HEK293T (cell line): Measurements from ENCODE around the gene CDCP1.

Experiments used
- CTCF ChIA-PET: fragments of 350-600 bp; formaldehyde crosslinking; extraction: SDS; loops from one replicate; lab custom pipeline; 2021; ENCODE audit warnings: antibody characterized with exemption, inconsistent platforms; lab: Yijun Ruan, JAX
- POLR2A ChIA-PET: fragments of 350-600 bp; formaldehyde crosslinking; extraction: SDS; loops from one replicate; lab custom pipeline; 2020; ENCODE audit warnings: antibody characterized with exemption, inconsistent platforms; lab: Yijun Ruan, JAX
- DNase-seq: peaks from one replicate; pipeline ENCODE4 v3.0.0; 2012; ENCODE audit warnings: mixed read lengths; ENCODE audit errors: extremely low spot score
- ARNT ChIP-seq: fragments of 450-650 bp; IDR thresholded peaks from 2 replicates; pipeline ENCODE4 v1.6.1; 2017; ENCODE audit warnings: mild to moderate bottlenecking
- BHLHE40 ChIP-seq: fragments of 450-650 bp; IDR thresholded peaks from 2 replicates; pipeline ENCODE4 v1.6.1; 2016; ENCODE audit warnings: mild to moderate bottlenecking, moderate library complexity, borderline replicate concordance
- CTBP1 ChIP-seq: fragments of 450-650 bp; IDR thresholded peaks from 2 replicates; pipeline ENCODE4 v1.6.1; 2016; ENCODE audit warnings: borderline replicate concordance
- ELF4 ChIP-seq: fragments of 450-650 bp; IDR thresholded peaks from 2 replicates; pipeline ENCODE4 v1.6.1; 2017; ENCODE audit warnings: antibody characterized with exemption
- FOXA1 ChIP-seq: fragments of 450-650 bp; IDR thresholded peaks from 2 replicates; pipeline ENCODE4 v1.6.1; 2016; ENCODE audit warnings: mild to moderate bottlenecking
- FOXK2 ChIP-seq: fragments of 450-650 bp; IDR thresholded peaks from 2 replicates; pipeline ENCODE4 v1.6.1; 2016; ENCODE audit warnings: mild to moderate bottlenecking
- FOXM1 ChIP-seq: fragments of 450-650 bp; IDR thresholded peaks from 2 replicates; pipeline ENCODE4 v1.6.1; 2017; ENCODE audit warnings: mild to moderate bottlenecking, borderline replicate concordance
- HDGF ChIP-seq: fragments of 450-650 bp; IDR thresholded peaks from 2 replicates; pipeline ENCODE4 v1.6.1; 2017; ENCODE audit warnings: antibody characterized with exemption, borderline replicate concordance
- L3MBTL2 ChIP-seq: fragments of 450-650 bp; conservative IDR thresholded peaks from 2 replicates; pipeline ENCODE4 v1.6.1; 2016; ENCODE audit warnings: mild to moderate bottlenecking
- LEF1 ChIP-seq: fragments of 450-650 bp; IDR thresholded peaks from 2 replicates; pipeline ENCODE4 v1.6.1; 2017; ENCODE audit warnings: mild to moderate bottlenecking, borderline replicate concordance
- NFRKB ChIP-seq: fragments of 450-650 bp; IDR thresholded peaks from 2 replicates; pipeline ENCODE4 v1.6.1; 2016; ENCODE audit warnings: mild to moderate bottlenecking, moderate library complexity
- SP1 ChIP-seq: fragments of 450-650 bp; IDR thresholded peaks from 2 replicates; pipeline ENCODE4 v1.6.1; 2017
- SUZ12 ChIP-seq: fragments of 450-650 bp; IDR thresholded peaks from 2 replicates; pipeline ENCODE4 v1.6.1; 2016; ENCODE audit warnings: mild to moderate bottlenecking
- TARDBP ChIP-seq: fragments of 450-650 bp; IDR thresholded peaks from 2 replicates; pipeline ENCODE4 v1.6.1; 2016
- ZNF384 ChIP-seq: fragments of 450-650 bp; IDR thresholded peaks from 2 replicates; pipeline ENCODE4 v1.6.1; 2016
- TF ChIP-seq, protein P1 (sequence below): fragments of 450-650 bp; IDR thresholded peaks from 2 replicates; pipeline ENCODE4 v1.6.1; 2016

Gene CDCP1

DNA sequence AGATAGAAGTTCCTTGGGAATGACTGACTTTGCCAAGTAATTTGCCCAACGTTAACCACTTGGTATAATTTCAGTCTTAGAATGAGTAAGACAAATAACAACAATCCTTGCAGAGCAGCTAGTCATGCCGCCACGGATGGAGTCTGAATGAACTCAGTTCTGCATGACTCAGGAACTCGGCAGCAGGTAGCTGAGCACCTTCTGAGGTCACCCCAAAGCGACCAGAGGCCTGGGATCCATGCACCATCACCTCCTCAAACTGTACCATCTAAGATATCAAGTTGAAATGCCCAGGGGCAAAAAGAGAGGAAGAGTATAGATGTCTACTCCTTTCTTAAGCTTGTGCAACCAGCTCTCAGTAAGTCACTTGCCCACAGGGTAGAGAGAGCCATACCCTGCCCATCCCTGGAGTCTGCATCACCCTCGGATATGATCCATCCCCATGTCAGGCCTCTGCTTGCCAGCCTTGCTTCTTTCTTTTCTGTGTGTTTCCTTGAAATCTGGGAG lies 8.5 kb upstream of the CDCP1 start:
- DNase-seq: no peak
- no peak for TF ChIP-seq TARDBP
- TF ChIP-seq, protein P1, sequence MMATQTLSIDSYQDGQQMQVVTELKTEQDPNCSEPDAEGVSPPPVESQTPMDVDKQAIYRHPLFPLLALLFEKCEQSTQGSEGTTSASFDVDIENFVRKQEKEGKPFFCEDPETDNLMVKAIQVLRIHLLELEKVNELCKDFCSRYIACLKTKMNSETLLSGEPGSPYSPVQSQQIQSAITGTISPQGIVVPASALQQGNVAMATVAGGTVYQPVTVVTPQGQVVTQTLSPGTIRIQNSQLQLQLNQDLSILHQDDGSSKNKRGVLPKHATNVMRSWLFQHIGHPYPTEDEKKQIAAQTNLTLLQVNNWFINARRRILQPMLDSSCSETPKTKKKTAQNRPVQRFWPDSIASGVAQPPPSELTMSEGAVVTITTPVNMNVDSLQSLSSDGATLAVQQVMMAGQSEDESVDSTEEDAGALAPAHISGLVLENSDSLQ: no peak
- TF ChIP-seq FOXA1: no peak
- TF ChIP-seq HDGF: no peak
- no peak for TF ChIP-seq LEF1
- no peak for TF ChIP-seq ARNT
- TF ChIP-seq BHLHE40: no peak
- no peak for TF ChIP-seq CTBP1
- no peak for TF ChIP-seq NFRKB
- TF ChIP-seq L3MBTL2: no peak
- no peak for TF ChIP-seq SUZ12
- POLR2A ChIA-PET: no interaction called here
- CTCF ChIA-PET: interaction anchor here (1.0 kb wide), 1 partner anchor 113 kb away, joined by 3 read pairs; no protein-coding TSS in a partner anchor

DNA sequence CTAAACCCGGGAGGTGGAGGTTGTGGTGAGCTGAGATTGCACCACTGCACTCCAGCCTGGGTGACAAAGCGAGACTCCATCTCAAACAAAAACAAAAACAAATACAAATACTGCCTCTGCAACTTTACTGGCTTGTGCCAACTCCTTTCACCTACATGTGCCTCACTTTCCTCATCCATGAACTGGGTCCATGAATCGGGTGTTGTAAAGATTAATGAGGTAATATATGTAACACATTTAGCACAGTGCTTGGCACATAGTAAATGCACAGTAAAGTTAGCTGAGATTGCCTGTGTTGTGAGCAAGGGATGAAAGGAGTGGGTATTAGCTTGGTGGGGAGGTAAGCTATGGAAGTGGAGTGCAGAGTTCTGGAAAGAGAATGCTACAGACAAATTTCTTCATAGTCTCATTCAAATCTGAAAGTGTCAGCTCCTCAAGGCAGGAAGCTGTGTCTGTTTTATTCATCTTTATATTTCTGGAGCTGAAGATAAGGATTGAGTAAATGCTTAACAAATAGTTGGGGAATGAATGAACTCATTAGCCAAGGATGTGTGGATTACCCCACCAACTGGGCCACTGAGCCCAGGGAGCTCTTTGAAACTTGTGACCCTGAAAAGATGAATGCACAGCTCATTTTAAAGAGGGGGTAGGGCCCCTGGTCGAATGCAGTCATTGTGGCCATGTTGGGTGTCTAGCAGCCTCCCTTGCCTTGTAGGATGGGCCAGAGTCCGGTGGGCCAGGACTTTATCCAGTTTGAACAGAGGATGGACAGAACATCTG lies 7.7 kb upstream of the CDCP1 start:
- no peak for TF ChIP-seq CTBP1
- no peak for TF ChIP-seq ZNF384
- TF ChIP-seq L3MBTL2: no peak
- no peak for TF ChIP-seq TARDBP
- TF ChIP-seq, protein P1: no peak
- TF ChIP-seq FOXM1: no peak
- no peak for TF ChIP-seq FOXK2
- no peak for TF ChIP-seq BHLHE40
- TF ChIP-seq SP1: no peak
- no peak for TF ChIP-seq FOXA1
- TF ChIP-seq HDGF: no peak
- no peak for TF ChIP-seq ARNT
- TF ChIP-seq SUZ12: no peak
- TF ChIP-seq NFRKB: no peak

DNA sequence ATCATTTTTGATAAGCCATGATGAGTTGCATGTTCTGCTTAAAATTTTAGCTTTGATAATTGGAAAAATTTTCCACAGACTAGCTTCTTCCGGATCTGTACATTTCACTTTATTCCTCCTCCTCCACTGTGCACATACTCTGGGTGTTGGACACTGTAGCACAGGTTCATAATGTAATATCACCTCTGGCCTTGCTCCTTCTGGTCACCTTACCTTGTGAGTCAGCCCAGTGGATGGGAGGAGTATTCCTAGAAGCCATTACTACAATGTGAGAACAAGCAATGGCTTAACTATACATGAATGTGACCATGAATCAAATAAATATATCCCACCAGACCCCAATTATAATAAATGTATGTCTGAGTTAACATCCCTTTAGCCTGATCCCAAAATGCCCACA lies 6.1 kb upstream of the CDCP1 start:
- DNase-seq: no peak
- ChIA-PET POLR2A (no interaction called here), CTCF (no interaction called here)
- TF ChIP-seq ARNT (no peak), FOXM1 (no peak), CTBP1 (no peak), TARDBP (no peak), LEF1 (no peak), FOXK2 (no peak), BHLHE40 (no peak), HDGF (no peak), SP1 (no peak), FOXA1 (no peak), SUZ12 (no peak), NFRKB (no peak), ELF4 (no peak), ZNF384 (no peak)
- TF ChIP-seq, protein P1: no peak

More for the DNA sequence above, 7.7 kb upstream of the CDCP1 start:
- POLR2A ChIA-PET: interaction anchor here (0.6 kb wide), 1 partner anchor 1148 kb away, joined by 3 read pairs; no protein-coding TSS in a partner anchor
- no peak for DNase-seq
- CTCF ChIA-PET: interaction anchor here (0.8 to 1.0 kb wide), 2 partner anchors 26 to 112 kb away, joined by 3 read pairs; no protein-coding TSS in a partner anchor

DNA sequence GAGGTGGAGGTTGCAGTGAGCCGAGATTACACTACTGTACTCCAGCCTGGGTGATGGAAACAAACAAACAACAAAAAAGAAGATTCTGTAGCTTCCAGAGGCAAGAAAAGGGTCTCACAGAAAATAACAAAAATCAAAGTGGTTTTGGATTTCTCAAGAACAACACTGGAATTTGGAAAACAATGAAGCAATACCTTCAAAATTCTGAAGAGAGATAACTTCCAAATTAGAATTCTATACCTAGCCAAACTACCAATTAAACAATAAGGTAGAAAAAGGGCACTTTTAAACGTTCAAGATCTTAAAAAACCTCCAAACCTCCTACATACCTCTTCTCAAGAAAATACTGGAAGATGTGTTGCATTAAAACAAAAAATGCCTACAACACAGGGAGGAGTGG lies 4.9 kb upstream of the CDCP1 start:
- no peak for DNase-seq
- POLR2A ChIA-PET: no interaction called here
- CTCF ChIA-PET: no interaction called here
- TF ChIP-seq, protein P1: no peak
- TF ChIP-seq FOXK2: no peak
- TF ChIP-seq SP1: no peak
- TF ChIP-seq FOXA1: no peak
- TF ChIP-seq CTBP1: no peak
- no peak for TF ChIP-seq NFRKB
- no peak for TF ChIP-seq FOXM1
- no peak for TF ChIP-seq BHLHE40
- TF ChIP-seq L3MBTL2: no peak
- no peak for TF ChIP-seq TARDBP

DNA sequence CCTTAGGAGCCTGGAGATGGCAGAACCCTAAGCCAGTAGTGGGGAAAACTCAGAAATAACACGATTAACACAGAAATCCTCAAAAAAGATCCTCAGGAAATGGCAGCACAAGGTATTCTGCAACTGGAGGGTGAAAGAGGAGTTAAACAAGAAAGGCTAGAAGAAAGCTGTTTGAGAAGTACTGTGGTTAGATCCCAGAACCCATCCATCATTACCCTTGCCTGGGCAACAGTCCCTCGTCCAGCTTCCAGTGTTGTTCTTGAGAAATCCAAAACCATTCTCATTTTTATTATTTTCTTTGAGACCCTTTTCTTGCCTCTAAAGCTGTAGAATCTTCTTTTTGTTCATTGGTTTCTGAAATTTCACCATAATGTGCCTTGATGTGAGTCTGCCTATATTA lies 2.7 kb upstream of the CDCP1 start:
- ChIA-PET CTCF (no interaction called here), POLR2A (no interaction called here)
- DNase-seq: no peak
- TF ChIP-seq ELF4: no peak
- TF ChIP-seq LEF1: no peak
- no peak for TF ChIP-seq SP1
- TF ChIP-seq FOXA1: no peak
- TF ChIP-seq, protein P1: no peak
